Measurements from ENCODE around the gene EXOG. TPM values are rescaled to one million over a fixed set of nuclear protein-coding genes. Genes with fewer than 3 reads are reported as not detected.

The EXOG gene
- total RNA-seq, 1 experiment from 2014 or later, result 13.7 TPM

GRCh38 chr3:38460377-38461270, 35.5 kb upstream of the EXOG start:
- DNase-seq (ENCODE audit: low spot score), result no peak
- Mint-ChIP-seq H3K4me1 (peaks cover 44% of the 10 kb centered on the region), H3K4me3 (no peak overlapping the region), H3K27ac (0 out of 2 replicates have a peak overlapping the region, but pooled peaks have one; percentile 32), H3K9me3 (peaks cover 4% of the 10 kb centered on the region), H3K36me3 (peaks cover 3% of the 10 kb centered on the region), H3K27me3 (ENCODE audit: low read depth) (no peaks in the 10 kb centered on the region)
- ChIA-PET CTCF (no interaction called here), POLR2A (no interaction called here)
- no peak for ATAC-seq
- TF ChIP-seq SMAD4 (CRISPR knock-in tag; IDR thresholded peaks at IDR 0.05) (no peak), ZBTB21 (CRISPR knock-in tag; IDR thresholded peaks at IDR 0.05; ENCODE audit: borderline replicate concordance) (no peak), NFYB (CRISPR knock-in tag; conservative IDR thresholded peaks at IDR 0.05; ENCODE audit: low read depth) (no peak), GABPB1 (CRISPR knock-in tag; IDR thresholded peaks at IDR 0.05) (no peak), ZNF425 (CRISPR knock-in tag; conservative IDR thresholded peaks at IDR 0.05) (no peak), ATF6 (CRISPR knock-in tag; IDR thresholded peaks at IDR 0.05) (no peak), GTF2I (CRISPR knock-in tag; conservative IDR thresholded peaks at IDR 0.05) (no peak)
- TF ChIP-seq, protein P1, sequence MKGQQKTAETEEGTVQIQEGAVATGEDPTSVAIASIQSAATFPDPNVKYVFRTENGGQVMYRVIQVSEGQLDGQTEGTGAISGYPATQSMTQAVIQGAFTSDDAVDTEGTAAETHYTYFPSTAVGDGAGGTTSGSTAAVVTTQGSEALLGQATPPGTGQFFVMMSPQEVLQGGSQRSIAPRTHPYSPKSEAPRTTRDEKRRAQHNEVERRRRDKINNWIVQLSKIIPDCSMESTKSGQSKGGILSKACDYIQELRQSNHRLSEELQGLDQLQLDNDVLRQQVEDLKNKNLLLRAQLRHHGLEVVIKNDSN (CRISPR knock-in tag; IDR thresholded peaks at IDR 0.05), result no peak
- TF ChIP-seq, protein P2, sequence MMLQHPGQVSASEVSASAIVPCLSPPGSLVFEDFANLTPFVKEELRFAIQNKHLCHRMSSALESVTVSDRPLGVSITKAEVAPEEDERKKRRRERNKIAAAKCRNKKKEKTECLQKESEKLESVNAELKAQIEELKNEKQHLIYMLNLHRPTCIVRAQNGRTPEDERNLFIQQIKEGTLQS (CRISPR knock-in tag; conservative IDR thresholded peaks at IDR 0.05), result no peak
- TF ChIP-seq, protein P3, sequence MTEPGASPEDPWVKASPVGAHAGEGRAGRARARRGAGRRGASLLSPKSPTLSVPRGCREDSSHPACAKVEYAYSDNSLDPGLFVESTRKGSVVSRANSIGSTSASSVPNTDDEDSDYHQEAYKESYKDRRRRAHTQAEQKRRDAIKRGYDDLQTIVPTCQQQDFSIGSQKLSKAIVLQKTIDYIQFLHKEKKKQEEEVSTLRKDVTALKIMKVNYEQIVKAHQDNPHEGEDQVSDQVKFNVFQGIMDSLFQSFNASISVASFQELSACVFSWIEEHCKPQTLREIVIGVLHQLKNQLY (CRISPR knock-in tag; IDR thresholded peaks at IDR 0.05), result no peak
- TF ChIP-seq, protein P4, sequence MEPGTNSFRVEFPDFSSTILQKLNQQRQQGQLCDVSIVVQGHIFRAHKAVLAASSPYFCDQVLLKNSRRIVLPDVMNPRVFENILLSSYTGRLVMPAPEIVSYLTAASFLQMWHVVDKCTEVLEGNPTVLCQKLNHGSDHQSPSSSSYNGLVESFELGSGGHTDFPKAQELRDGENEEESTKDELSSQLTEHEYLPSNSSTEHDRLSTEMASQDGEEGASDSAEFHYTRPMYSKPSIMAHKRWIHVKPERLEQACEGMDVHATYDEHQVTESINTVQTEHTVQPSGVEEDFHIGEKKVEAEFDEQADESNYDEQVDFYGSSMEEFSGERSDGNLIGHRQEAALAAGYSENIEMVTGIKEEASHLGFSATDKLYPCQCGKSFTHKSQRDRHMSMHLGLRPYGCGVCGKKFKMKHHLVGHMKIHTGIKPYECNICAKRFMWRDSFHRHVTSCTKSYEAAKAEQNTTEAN (CRISPR knock-in tag; IDR thresholded peaks at IDR 0.05), result no peak
- TF ChIP-seq, protein P5, sequence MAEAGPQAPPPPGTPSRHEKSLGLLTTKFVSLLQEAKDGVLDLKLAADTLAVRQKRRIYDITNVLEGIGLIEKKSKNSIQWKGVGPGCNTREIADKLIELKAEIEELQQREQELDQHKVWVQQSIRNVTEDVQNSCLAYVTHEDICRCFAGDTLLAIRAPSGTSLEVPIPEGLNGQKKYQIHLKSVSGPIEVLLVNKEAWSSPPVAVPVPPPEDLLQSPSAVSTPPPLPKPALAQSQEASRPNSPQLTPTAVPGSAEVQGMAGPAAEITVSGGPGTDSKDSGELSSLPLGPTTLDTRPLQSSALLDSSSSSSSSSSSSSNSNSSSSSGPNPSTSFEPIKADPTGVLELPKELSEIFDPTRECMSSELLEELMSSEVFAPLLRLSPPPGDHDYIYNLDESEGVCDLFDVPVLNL (CRISPR knock-in tag; IDR thresholded peaks at IDR 0.05; ENCODE audit: borderline replicate concordance, low read depth), result no peak

- TF ChIP-seq ZNF232 (CRISPR knock-in tag; IDR thresholded peaks at IDR 0.05) (no peak), ZNF317 (CRISPR knock-in tag; IDR thresholded peaks at IDR 0.05; ENCODE audit: borderline replicate concordance, low read depth) (peak; percentile 80)
- ATAC-seq, result no peak
- Mint-ChIP-seq H3K27ac (no peak overlapping the region), H3K27me3 (ENCODE audit: low read depth) (no peaks in the 10 kb centered on the region), H3K4me1 (peaks cover 1% of the 10 kb centered on the region), H3K4me3 (no peak overlapping the region), H3K36me3 (peaks cover 41% of the 10 kb centered on the region), H3K9me3 (peaks cover 42% of the 10 kb centered on the region)
- ChIA-PET CTCF (no interaction called here), POLR2A (no interaction called here)
- DNase-seq (ENCODE audit: low spot score), result no peak
Measured at GRCh38 chr3:38465588-38466154, 30.5 kb upstream of the EXOG start.

All from WTC11 (cell line).